ENCODE data around the gene GEMIN4. TPM values are rescaled to one million over a fixed set of nuclear protein-coding genes. Genes with fewer than 3 reads are reported as not detected.
"Not testable (repeated sequence)": the region's sequence is repeated elsewhere in the genome, so short reads cannot be mapped to it uniquely, and the experiment has no call there.

GEMIN4 gene
- total RNA-seq, 1 donor from 2014 or later, result 71.4 TPM

DNA sequence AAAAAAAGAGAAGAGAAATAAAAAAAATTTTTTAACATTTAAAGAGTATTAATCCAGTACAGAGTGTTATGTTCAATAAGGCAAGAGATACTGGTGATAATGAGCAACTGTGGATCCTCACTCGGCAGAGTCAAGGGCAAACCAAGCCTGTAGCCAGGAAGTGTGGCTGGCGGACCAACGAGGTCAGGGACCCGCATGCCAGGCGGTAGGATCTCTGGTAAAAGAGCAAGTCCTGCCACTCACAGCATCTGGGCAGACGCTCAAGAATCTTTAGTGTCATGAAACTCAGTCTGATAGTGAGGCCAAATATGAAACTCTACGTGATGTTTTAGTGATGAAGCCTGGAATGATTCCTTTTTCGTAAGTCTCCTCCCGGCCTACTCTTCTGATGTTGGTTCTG is 8.3 kb upstream of the GEMIN4 start:
- H3K4me1 Mint-ChIP-seq, result no peaks in the 10 kb centered on the region
- H3K4me3 Mint-ChIP-seq, result no peak overlapping the region
- intact Hi-C loops (cut with micrococcal nuclease), result no loop called here
- no peak for DNase-seq
- peaks cover 43% of the 10 kb centered on the region for H3K36me3 Mint-ChIP-seq (ENCODE audit: low read depth)
- no peak overlapping the region for H3K27ac Mint-ChIP-seq
- H3K9me3 Mint-ChIP-seq, result no peaks in the 10 kb centered on the region
- H3K27me3 Mint-ChIP-seq, result no peaks in the 10 kb centered on the region

GRCh38 chr17:759964-760363 is 7.9 kb upstream of the GEMIN4 start:
- H3K4me3 Mint-ChIP-seq, result no peak overlapping the region
- intact Hi-C loops (cut with micrococcal nuclease), result no loop called here
- peaks cover 40% of the 10 kb centered on the region for H3K36me3 Mint-ChIP-seq (ENCODE audit: low read depth)
- DNase-seq, result no peak
- no peaks in the 10 kb centered on the region for H3K4me1 Mint-ChIP-seq
- H3K27me3 Mint-ChIP-seq, result no peaks in the 10 kb centered on the region
- H3K9me3 Mint-ChIP-seq, result no peaks in the 10 kb centered on the region
- no peak overlapping the region for H3K27ac Mint-ChIP-seq

DNA sequence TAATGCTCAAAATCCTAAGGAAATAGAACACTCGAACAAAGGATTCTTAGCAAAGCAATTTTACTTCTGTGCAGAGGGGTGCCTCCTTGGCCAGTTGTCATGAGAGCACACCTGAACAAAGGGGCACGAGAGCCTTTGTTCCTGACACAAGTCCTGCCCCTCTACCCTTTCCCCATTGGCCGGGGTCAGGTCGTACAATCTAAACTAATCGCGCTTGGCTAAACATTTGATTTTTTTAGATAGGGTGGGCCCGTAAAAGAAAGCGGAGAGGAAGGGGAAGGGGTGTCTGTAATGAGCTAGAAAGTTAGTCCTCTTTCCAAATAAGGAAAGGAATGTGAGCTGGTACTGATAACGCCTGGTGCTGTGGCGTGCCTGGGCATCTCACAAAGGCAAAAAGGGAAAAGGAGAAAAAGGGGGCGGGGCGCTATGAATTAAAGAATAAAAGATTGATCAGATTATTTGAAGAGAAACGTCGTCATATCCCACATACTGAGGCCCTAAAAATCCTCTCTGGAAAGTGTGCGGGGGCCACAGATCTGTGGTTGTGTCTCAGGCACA is 4.0 kb upstream of the GEMIN4 start:
- H3K9me3 Mint-ChIP-seq; H3K27me3 Mint-ChIP-seq; intact Hi-C loops (cut with micrococcal nuclease); DNase-seq; H3K4me3 Mint-ChIP-seq; H3K27ac Mint-ChIP-seq: not testable (repeated sequence)
- peaks cover 28% of the 10 kb centered on the region for H3K36me3 Mint-ChIP-seq (ENCODE audit: low read depth)
- H3K4me1 Mint-ChIP-seq, result peaks cover 14% of the 10 kb centered on the region

- H3K36me3 Mint-ChIP-seq (ENCODE audit: low read depth), result peaks cover 33% of the 10 kb centered on the region
- H3K4me1 Mint-ChIP-seq, result peaks cover 20% of the 10 kb centered on the region
- intact Hi-C loops (cut with micrococcal nuclease); DNase-seq; H3K27me3 Mint-ChIP-seq; H3K9me3 Mint-ChIP-seq; H3K27ac Mint-ChIP-seq; H3K4me3 Mint-ChIP-seq: not testable (repeated sequence)
These were observed 3.4 kb upstream of the GEMIN4 start for GRCh38 chr17:755319-755961.

- H3K4me1 Mint-ChIP-seq, result peaks cover 31% of the 10 kb centered on the region
- H3K36me3 Mint-ChIP-seq (ENCODE audit: low read depth), result peaks cover 40% of the 10 kb centered on the region
- intact Hi-C loops (cut with micrococcal nuclease), result no loop called here
- no peaks in the 10 kb centered on the region for H3K27me3 Mint-ChIP-seq
- H3K9me3 Mint-ChIP-seq, result peaks cover 6% of the 10 kb centered on the region
- DNase-seq, result no peak
- peak overlapping the region; percentile 80 for H3K27ac Mint-ChIP-seq
- peak overlapping the region; percentile 67 for H3K4me3 Mint-ChIP-seq
These were observed 1.4 kb upstream of the GEMIN4 start for GRCh38 chr17:753418-753817.

GRCh38 chr17:752620-753219 is 656 bp upstream of the GEMIN4 start:
- peaks cover 6% of the 10 kb centered on the region for H3K9me3 Mint-ChIP-seq
- H3K4me3 Mint-ChIP-seq, result peak overlapping the region; percentile 100
- H3K27me3 Mint-ChIP-seq, result no peaks in the 10 kb centered on the region
- H3K4me1 Mint-ChIP-seq, result peaks cover 35% of the 10 kb centered on the region
- H3K36me3 Mint-ChIP-seq (ENCODE audit: low read depth), result peaks cover 47% of the 10 kb centered on the region
- intact Hi-C loops (cut with micrococcal nuclease), result loop anchor here (1.0 kb wide), 5 partner anchors 20 to 244 kb away; partner anchors contain the start of genes GLOD4, MRM3, TLCD3A and VPS53
- DNase-seq, result no peak
- peak overlapping the region; percentile 95 for H3K27ac Mint-ChIP-seq

GRCh38 chr17:751269-752001 is 629 bp downstream of the GEMIN4 start:
- Mint-ChIP-seq H3K4me3 (peak overlapping the region; percentile 100), H3K36me3 (ENCODE audit: low read depth) (peaks cover 51% of the 10 kb centered on the region), H3K27ac (peak overlapping the region; percentile 98), H3K9me3 (peaks cover 6% of the 10 kb centered on the region), H3K27me3 (no peaks in the 10 kb centered on the region), H3K4me1 (peaks cover 35% of the 10 kb centered on the region)
- DNase-seq, result peak; percentile 88
- intact Hi-C loops (cut with micrococcal nuclease), result loop anchor here (1.0 to 2.0 kb wide), 6 partner anchors 19 to 341 kb away; partner anchors contain the start of genes GLOD4, MRM3, TLCD3A and VPS53

GRCh38 chr17:750431-751037 is 1.5 kb downstream of the GEMIN4 start:
- Mint-ChIP-seq H3K9me3 (peaks cover 6% of the 10 kb centered on the region), H3K4me3 (peak overlapping the region; percentile 100), H3K4me1 (peaks cover 35% of the 10 kb centered on the region), H3K27me3 (no peaks in the 10 kb centered on the region), H3K36me3 (ENCODE audit: low read depth) (peaks cover 55% of the 10 kb centered on the region), H3K27ac (peak overlapping the region; percentile 98)
- no peak for DNase-seq
- intact Hi-C loops (cut with micrococcal nuclease), result loop anchor here (2.0 kb wide), 1 partner anchor 340 kb away; a partner anchor contains a TSS

DNA sequence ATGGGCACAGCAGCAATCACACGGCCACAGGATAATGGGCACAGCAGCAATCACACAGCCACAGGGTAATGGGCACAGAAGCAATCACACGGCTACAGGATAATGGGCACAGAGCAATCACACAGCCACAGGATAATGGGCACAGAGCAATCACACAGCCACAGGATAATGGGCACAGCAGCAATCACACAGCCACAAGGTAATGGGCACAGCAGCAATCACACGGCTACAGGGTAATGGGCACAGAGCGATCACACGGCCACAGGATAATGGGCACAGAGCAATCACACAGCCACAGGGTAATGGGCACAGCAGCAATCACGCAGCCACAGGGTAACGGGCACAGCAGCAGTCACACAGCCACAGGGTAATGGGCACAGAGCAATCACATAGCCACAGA is 2.7 kb downstream of the GEMIN4 start:
- intact Hi-C loops (cut with micrococcal nuclease); DNase-seq; H3K27me3 Mint-ChIP-seq; H3K9me3 Mint-ChIP-seq; H3K27ac Mint-ChIP-seq: not testable (repeated sequence)
- peaks cover 60% of the 10 kb centered on the region for H3K36me3 Mint-ChIP-seq (ENCODE audit: low read depth)
- H3K4me1 Mint-ChIP-seq, result peaks cover 35% of the 10 kb centered on the region
- peak overlapping the region; percentile 64 for H3K4me3 Mint-ChIP-seq

- H3K9me3 Mint-ChIP-seq, result not testable (repeated sequence)
- peak overlapping the region; percentile 14 for H3K4me3 Mint-ChIP-seq
These were observed 3.5 kb downstream of the GEMIN4 start for GRCh38 chr17:748604-749003.

GRCh38 chr17:746783-747629 is 5.1 kb downstream of the GEMIN4 start:
- H3K9me3 Mint-ChIP-seq, result peaks cover 6% of the 10 kb centered on the region
- no peak overlapping the region for H3K4me3 Mint-ChIP-seq
- H3K27ac Mint-ChIP-seq, result no peak overlapping the region
- intact Hi-C loops (cut with micrococcal nuclease), result no loop called here
- H3K36me3 Mint-ChIP-seq (ENCODE audit: low read depth), result peaks cover 81% of the 10 kb centered on the region
- H3K4me1 Mint-ChIP-seq, result peaks cover 31% of the 10 kb centered on the region
- DNase-seq, result no peak
- H3K27me3 Mint-ChIP-seq, result no peaks in the 10 kb centered on the region

More at GRCh38 chr17:748604-749003, 3.5 kb downstream of the GEMIN4 start:
- DNase-seq; intact Hi-C loops (cut with micrococcal nuclease); H3K27me3 Mint-ChIP-seq; H3K27ac Mint-ChIP-seq: not testable (repeated sequence)
- Mint-ChIP-seq H3K36me3 (ENCODE audit: low read depth) (peaks cover 66% of the 10 kb centered on the region), H3K4me1 (peaks cover 35% of the 10 kb centered on the region)

DNA sequence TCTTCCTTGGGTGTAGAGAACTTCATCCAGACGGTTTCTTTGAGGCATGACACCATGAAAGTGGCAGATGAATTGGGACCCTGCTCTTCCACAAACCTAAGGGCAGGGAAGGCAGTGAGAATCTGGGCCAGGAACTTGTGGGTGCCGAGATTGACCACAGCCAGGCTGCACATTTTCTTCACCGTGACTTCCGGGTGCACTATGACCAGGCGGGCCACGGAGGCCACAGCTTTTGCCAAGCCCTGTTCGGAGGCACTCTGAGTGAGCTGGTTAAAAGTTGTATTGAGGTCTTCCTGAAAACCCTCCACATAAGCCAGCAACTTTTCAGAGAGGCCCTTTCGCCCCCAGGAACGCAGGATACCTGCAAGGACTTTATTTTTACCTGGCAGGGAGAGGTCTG is 5.9 kb downstream of the GEMIN4 start:
- H3K4me1 Mint-ChIP-seq, result peaks cover 29% of the 10 kb centered on the region
- no peak overlapping the region for H3K4me3 Mint-ChIP-seq
- peaks cover 85% of the 10 kb centered on the region for H3K36me3 Mint-ChIP-seq (ENCODE audit: low read depth)
- H3K27ac Mint-ChIP-seq, result no peak overlapping the region
- no peak for DNase-seq
- peaks cover 6% of the 10 kb centered on the region for H3K9me3 Mint-ChIP-seq
- no peaks in the 10 kb centered on the region for H3K27me3 Mint-ChIP-seq
- intact Hi-C loops (cut with micrococcal nuclease), result no loop called here

DNA sequence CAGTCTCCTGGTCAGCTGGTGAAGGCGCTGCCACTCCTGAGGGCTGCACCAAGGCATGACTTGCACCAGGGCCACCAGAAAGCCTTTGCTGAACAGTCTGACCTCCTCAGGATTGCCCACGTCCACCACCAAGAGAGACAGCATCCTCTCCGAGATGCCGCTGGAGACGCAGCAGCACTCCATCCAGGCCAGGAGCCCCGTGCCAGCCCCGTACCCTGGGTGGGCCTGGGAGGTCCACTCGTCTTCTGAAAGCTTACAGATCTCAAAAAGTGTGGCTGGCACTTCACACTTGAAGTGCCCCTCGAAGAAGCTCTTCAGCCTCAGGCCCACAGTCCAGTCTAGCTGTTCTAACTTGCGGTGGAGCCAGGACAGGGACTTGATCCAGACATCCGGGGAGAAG is 6.7 kb downstream of the GEMIN4 start:
- H3K27me3 Mint-ChIP-seq, result no peaks in the 10 kb centered on the region
- DNase-seq, result no peak
- intact Hi-C loops (cut with micrococcal nuclease), result no loop called here
- H3K27ac Mint-ChIP-seq, result no peak overlapping the region
- H3K9me3 Mint-ChIP-seq, result peaks cover 6% of the 10 kb centered on the region
- peaks cover 27% of the 10 kb centered on the region for H3K4me1 Mint-ChIP-seq
- no peak overlapping the region for H3K4me3 Mint-ChIP-seq
- peaks cover 86% of the 10 kb centered on the region for H3K36me3 Mint-ChIP-seq (ENCODE audit: low read depth)
